Kidney (tissue), 14 donors: ENCODE measurements around the gene CHMP6. TPM values are rescaled to one million over a fixed set of nuclear protein-coding genes. Genes with fewer than 3 reads are reported as not detected.

Experiments used
- DNase-seq, 5 donors: peaks; one replicate each; pipeline ENCODE4 v3.0.0-alpha.2; 2013 to 2020
- FAIRE-seq: peaks from 2 replicates; lab custom pipeline; 2012; peaks lifted over from hg19 to GRCh38; lab: Jason Lieb, UNC
- H3K27ac ChIP-seq, 2 donors: one replicate each; pipeline ENCODE4 v1.7.0; 2013; ENCODE audit warnings: low read depth in 2 of 2, low read length in 2 of 2, inconsistent platforms in 1 of 2
- H3K27me3 ChIP-seq: one replicate; pipeline ENCODE4 v1.7.1; 2013; ENCODE audit warnings: low read length, inconsistent platforms; ENCODE audit not compliant: control insufficient read depth, insufficient read depth
- H3K36me3 ChIP-seq, 3 donors: one replicate each; pipeline versions ENCODE4 v1.7.0 to v1.7.1; 2013; ENCODE audit warnings: low read length in 3 of 3, control low read depth in 1 of 3, inconsistent platforms in 1 of 3; ENCODE audit not compliant: insufficient read depth in 3 of 3, control insufficient read depth in 2 of 3
- H3K4me1 ChIP-seq, 3 donors: one replicate each; pipeline versions ENCODE4 v1.7.0 to v1.7.1; 2013; ENCODE audit warnings: low read length in 3 of 3, inconsistent platforms in 1 of 3, low read depth in 1 of 3; ENCODE audit not compliant: control insufficient read depth in 2 of 3, insufficient read depth in 2 of 3
- H3K4me3 ChIP-seq, 3 donors: one replicate each; pipeline versions ENCODE4 v1.7.0 to v1.8.1; 2013; ENCODE audit warnings: low read length in 3 of 3, control low read depth in 1 of 3, inconsistent platforms in 1 of 3
- H3K9ac ChIP-seq, 3 donors: one replicate each; pipeline versions ENCODE4 v1.7.0 to v1.7.1; 2013; ENCODE audit warnings: low read length in 3 of 3, control low read depth in 1 of 3, inconsistent platforms in 1 of 3
- H3K9me3 ChIP-seq, 3 donors: one replicate each; pipeline versions ENCODE4 v1.7.0 to v1.7.1; 2013; ENCODE audit warnings: low read length in 3 of 3, control low read depth in 1 of 3, inconsistent platforms in 1 of 3; ENCODE audit not compliant: control insufficient read depth in 2 of 3, insufficient read depth in 1 of 3
- intact Hi-C: fragments of 100-400 bp; cut with DNase I; formaldehyde crosslinking; loops from one replicate; pipeline ENCODE4 v1.11.1; 2022
- polyA plus RNA-seq: library from polyadenylated mRNA; stranded (reverse); fragments of 350-450 nt; fragmentation: Illumina TruSeq; extraction: RNeasy Lipid Tissue Mini Kit (QIAGEN cat#74804); gene quantifications from one replicate; pipeline ENCODE4 v1.2.3, GENCODE V29; 2014; ENCODE audit warnings: low read depth, low replicate concordance; ENCODE audit not compliant: insufficient read depth
- total RNA-seq: library from RNA; stranded (reverse); fragmentation: NEBNext Ultra II Directional; extraction: Animal tissue kit (Norgen Biotek cat#: 25700); gene quantifications from one replicate; pipeline ENCODE4 v1.2.1, GENCODE V29; 2021
- TF ChIP-seq, protein P1 (sequence below): IDR thresholded peaks from 3 replicates; pipeline ENCODE4 v1.5.1; 2012; ENCODE audit warnings: mild to moderate bottlenecking, moderate library complexity, borderline replicate concordance; ENCODE audit not compliant: insufficient read depth; ENCODE audit errors: extremely low read depth
- donor health status: control.
- donor health status: control.
- donor health status: control.
- donor health status: control.
- donor health status: control.
- donor health status: DM: yes; HTN: yes; CAD: no.
- donor health status: Normal renal cell carcinoma (clear cell type).

Gene CHMP6
- total and polyA plus RNA-seq, 2 donors from 2014 or later = 28.0 to 34.1 TPM

DNA sequence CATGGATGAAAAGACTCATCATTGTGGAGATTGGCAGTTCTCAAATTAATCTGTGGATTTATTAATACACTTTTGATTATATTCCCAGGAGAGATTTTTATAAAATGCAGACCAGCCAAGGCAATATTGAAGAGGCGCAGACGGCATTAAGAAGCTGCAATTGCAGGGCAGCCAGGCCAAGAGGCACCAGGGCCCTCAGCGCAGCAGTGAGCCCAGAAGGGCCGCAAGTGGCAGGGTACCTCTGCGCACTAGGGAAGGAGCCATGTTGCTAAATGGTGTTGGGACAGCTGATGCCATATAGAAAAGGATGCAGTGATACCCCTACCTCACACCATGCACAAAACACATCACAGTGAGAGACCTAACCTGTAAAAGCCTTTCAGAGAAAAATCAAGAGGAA, 36.6 kb upstream of the CHMP6 start:
- Histone ChIP-seq H3K4me1 (no peaks in the 10 kb centered on the region), H3K27ac (no peak overlapping the region), H3K9me3 (no peaks in the 10 kb centered on the region), H3K36me3 (peaks cover 0 to 4% (median 0%) of the 10 kb centered on the region in 3 donors), H3K9ac (no peak overlapping the region), H3K27me3 (no peaks in the 10 kb centered on the region), H3K4me3 (no peak overlapping the region)
- TF ChIP-seq, protein P1, sequence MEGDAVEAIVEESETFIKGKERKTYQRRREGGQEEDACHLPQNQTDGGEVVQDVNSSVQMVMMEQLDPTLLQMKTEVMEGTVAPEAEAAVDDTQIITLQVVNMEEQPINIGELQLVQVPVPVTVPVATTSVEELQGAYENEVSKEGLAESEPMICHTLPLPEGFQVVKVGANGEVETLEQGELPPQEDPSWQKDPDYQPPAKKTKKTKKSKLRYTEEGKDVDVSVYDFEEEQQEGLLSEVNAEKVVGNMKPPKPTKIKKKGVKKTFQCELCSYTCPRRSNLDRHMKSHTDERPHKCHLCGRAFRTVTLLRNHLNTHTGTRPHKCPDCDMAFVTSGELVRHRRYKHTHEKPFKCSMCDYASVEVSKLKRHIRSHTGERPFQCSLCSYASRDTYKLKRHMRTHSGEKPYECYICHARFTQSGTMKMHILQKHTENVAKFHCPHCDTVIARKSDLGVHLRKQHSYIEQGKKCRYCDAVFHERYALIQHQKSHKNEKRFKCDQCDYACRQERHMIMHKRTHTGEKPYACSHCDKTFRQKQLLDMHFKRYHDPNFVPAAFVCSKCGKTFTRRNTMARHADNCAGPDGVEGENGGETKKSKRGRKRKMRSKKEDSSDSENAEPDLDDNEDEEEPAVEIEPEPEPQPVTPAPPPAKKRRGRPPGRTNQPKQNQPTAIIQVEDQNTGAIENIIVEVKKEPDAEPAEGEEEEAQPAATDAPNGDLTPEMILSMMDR = no peak
- no peak for FAIRE-seq
- intact Hi-C loops = no loop called here
- DNase-seq = peak in 1 of 5 donors; percentile 24

DNA sequence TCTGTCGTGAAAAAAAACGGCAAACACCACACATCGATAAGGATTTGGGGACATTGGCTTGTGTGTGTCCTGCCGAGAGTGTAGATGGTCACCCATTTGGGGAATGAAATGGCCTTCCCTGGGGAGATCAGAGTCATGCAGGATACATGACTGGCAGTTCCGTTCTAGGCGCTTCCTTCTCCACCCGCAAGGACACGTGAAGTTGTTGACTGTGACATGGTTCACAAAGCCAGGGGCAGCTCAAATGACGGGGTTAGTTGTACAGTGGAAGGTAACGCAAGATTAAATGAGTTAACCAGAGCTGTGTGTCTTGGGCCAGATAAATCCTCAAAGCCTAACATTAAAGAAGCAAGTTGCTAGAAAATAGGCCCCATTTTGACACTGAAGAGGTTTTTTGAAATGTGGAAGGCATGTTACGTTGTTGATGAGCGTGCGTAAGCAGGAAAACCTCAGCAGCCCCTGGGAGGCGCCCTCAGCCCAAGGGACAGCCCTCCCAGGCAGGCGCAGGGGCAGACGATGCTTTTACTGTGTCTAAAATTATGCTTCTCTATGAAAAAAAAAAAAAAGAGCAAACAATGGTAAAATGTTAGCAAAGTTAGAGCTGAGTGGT, 35.9 kb upstream of the CHMP6 start:
- Histone ChIP-seq H3K4me3 (no peak overlapping the region), H3K27ac (no peak overlapping the region), H3K36me3 (peaks cover 0 to 4% (median 0%) of the 10 kb centered on the region in 3 donors), H3K9me3 (no peaks in the 10 kb centered on the region), H3K27me3 (no peaks in the 10 kb centered on the region), H3K9ac (no peak overlapping the region), H3K4me1 (no peaks in the 10 kb centered on the region)
- TF ChIP-seq, protein P1 = no peak
- DNase-seq (peak in 4 of 5 donors; percentile 45 to 65 (median 56)), FAIRE-seq (no peak)
- intact Hi-C loops = no loop called here

GRCh38 chr17:80956321-80957190, 35.1 kb upstream of the CHMP6 start:
- TF ChIP-seq, protein P1 = no peak
- Histone ChIP-seq H3K27me3 (no peaks in the 10 kb centered on the region), H3K27ac (no peak overlapping the region), H3K36me3 (peaks cover 0 to 4% (median 0%) of the 10 kb centered on the region in 3 donors), H3K9me3 (no peaks in the 10 kb centered on the region), H3K9ac (no peak overlapping the region), H3K4me1 (no peaks in the 10 kb centered on the region), H3K4me3 (no peak overlapping the region)
- FAIRE-seq (no peak), DNase-seq (peak in 2 of 5 donors; percentile 25 to 64)
- intact Hi-C loops = no loop called here
